Measurements from ENCODE around the gene TMEM198. TPM values are rescaled to one million over a fixed set of nuclear protein-coding genes. Genes with fewer than 3 reads are reported as not detected.

TMEM198 gene
- total and polyA plus RNA-seq, 4 donors = 0.74 to 1.9 (median 1.5) TPM

DNA sequence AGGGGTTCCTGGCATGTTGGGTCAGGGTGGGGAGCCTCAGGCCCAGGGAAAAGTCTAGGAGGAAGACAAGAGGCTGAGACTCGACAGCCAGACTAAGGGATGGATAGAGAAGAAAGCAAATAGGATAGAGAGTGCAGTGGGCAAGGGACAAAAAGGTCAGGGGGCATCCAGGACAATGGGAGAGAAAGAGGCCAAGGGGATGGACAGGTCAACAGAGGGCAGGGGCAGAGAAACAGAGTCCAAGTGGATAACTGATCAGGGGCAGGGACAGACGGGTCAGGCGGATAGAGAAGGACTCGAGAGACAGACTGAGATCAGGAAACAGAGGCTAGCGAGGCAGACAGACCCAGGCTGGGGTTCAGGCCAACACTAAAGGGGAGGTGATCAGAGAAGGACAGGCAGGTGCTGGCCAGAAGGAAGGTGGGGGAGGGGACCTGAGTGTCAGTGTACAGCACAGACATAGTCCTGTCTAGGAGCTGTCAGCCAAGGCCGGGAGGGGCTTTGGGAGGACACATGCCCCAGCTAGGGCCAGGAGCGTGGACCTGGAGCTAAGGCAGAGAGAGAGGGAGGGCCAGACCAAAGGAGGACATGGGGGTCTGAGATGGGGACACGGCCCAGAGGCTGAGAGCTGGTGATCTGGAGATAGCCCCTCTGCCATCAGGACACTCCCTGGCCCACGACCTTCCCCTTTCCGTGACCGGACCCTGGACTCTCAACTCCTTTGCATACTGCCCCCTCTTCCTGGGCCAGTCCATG lies 17.3 kb upstream of the TMEM198 start:
- no peaks in the 10 kb centered on the region for H3K4me1 ChIP-seq (ENCODE audit: control insufficient read depth in 4 of 4, insufficient read depth in 4 of 4, low read length in 3 of 4)
- no peak overlapping the region for H3K27ac ChIP-seq (ENCODE audit: low read depth in 1 of 2, low read length in 2 of 2)
- WGBS = 36% methylated on average over 11 of the region's 11 CpGs

GRCh38 chr2:219527076-219527394 lies 16.8 kb upstream of the TMEM198 start:
- no peak for TF ChIP-seq RXRA (IDR thresholded peaks at IDR 0.05)
- Histone ChIP-seq H3K9me3 (ENCODE audit: control insufficient read depth in 4 of 4, low read length in 3 of 4) (no peaks in the 10 kb centered on the region), H3K4me1 (ENCODE audit: control insufficient read depth in 4 of 4, insufficient read depth in 4 of 4, low read length in 3 of 4) (no peaks in the 10 kb centered on the region), H3K9ac (ENCODE audit: low read depth in 1 of 2, low read length in 2 of 2) (no peak overlapping the region), H3K27me3 (ENCODE audit: control insufficient read depth in 4 of 4, insufficient read depth in 4 of 4, low read length in 3 of 4) (peaks cover 0 to 14% (median 9%) of the 10 kb centered on the region in 4 donors), H3K36me3 (ENCODE audit: control insufficient read depth in 4 of 4, insufficient read depth in 3 of 4, low read depth in 1 of 4, low read length in 3 of 4) (no peaks in the 10 kb centered on the region), H3K27ac (ENCODE audit: low read depth in 1 of 2, low read length in 2 of 2) (no peak overlapping the region), H3K4me3 (ENCODE audit: low read depth in 1 of 3, low read length in 3 of 3) (no peak overlapping the region)
- DNase-seq (ENCODE audit: low spot score) = no peak
- 34% methylated on average over 6 of the region's 6 CpGs for WGBS

More for the DNA sequence above, 17.3 kb upstream of the TMEM198 start:
- H3K27me3 ChIP-seq (ENCODE audit: control insufficient read depth in 4 of 4, insufficient read depth in 4 of 4, low read length in 3 of 4) = peaks cover 0 to 14% (median 11%) of the 10 kb centered on the region in 4 donors
- H3K4me3 ChIP-seq (ENCODE audit: low read depth in 1 of 3, low read length in 3 of 3) = no peak overlapping the region
- H3K9ac ChIP-seq (ENCODE audit: low read depth in 1 of 2, low read length in 2 of 2) = no peak overlapping the region
- no peaks in the 10 kb centered on the region for H3K36me3 ChIP-seq (ENCODE audit: control insufficient read depth in 4 of 4, insufficient read depth in 3 of 4, low read depth in 1 of 4, low read length in 3 of 4)
- DNase-seq (ENCODE audit: low spot score) = no peak
- TF ChIP-seq FOXA2 (IDR thresholded peaks at IDR 0.05) (no peak), RAD21 (IDR thresholded peaks at IDR 0.05) (no peak), TAF1 (conservative IDR thresholded peaks at IDR 0.05) (no peak), ZBTB33 (IDR thresholded peaks at IDR 0.05) (no peak), HNF4G (IDR thresholded peaks at IDR 0.05) (no peak)
- no peaks in the 10 kb centered on the region for H3K9me3 ChIP-seq (ENCODE audit: control insufficient read depth in 4 of 4, low read length in 3 of 4)

DNA sequence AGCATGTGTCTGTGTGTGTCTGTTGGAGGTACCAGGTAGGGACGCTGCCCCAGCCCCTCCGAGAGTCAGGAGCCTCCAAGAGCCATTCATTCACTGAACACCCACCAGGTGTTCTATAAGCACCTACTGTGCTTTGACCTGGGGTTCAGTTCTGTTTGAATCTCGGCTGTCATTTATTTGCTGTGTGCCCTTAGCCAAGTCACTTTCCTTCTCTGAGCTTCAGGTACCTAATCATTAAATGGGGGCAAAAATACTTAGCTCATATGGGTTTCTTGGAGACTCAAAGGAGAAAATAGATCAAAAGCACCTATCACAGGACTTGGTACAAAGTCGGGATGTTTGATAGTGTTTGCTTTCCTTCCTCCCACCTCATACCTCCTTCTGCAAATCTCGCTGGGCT lies 16.4 kb upstream of the TMEM198 start:
- no peaks in the 10 kb centered on the region for H3K36me3 ChIP-seq (ENCODE audit: control insufficient read depth in 4 of 4, insufficient read depth in 3 of 4, low read depth in 1 of 4, low read length in 3 of 4)
- H3K4me1 ChIP-seq (ENCODE audit: control insufficient read depth in 4 of 4, insufficient read depth in 4 of 4, low read length in 3 of 4) = no peaks in the 10 kb centered on the region
- no peak overlapping the region for H3K27ac ChIP-seq (ENCODE audit: low read depth in 1 of 2, low read length in 2 of 2)
- no peak overlapping the region for H3K4me3 ChIP-seq (ENCODE audit: low read depth in 1 of 3, low read length in 3 of 3)
- no peaks in the 10 kb centered on the region for H3K9me3 ChIP-seq (ENCODE audit: control insufficient read depth in 4 of 4, low read length in 3 of 4)
- H3K9ac ChIP-seq (ENCODE audit: low read depth in 1 of 2, low read length in 2 of 2) = no peak overlapping the region
- TF ChIP-seq FOXA2 (IDR thresholded peaks at IDR 0.05) = no peak
- TF ChIP-seq MAX (IDR thresholded peaks at IDR 0.05) = no peak
- TF ChIP-seq EGR1 (IDR thresholded peaks at IDR 0.05; ENCODE audit: low read depth in 2 of 2) = no peak
- no peak for TF ChIP-seq ATF3 (IDR thresholded peaks at IDR 0.05)
- TF ChIP-seq ZBTB33 (IDR thresholded peaks at IDR 0.05) = no peak
- TF ChIP-seq, protein P1, sequence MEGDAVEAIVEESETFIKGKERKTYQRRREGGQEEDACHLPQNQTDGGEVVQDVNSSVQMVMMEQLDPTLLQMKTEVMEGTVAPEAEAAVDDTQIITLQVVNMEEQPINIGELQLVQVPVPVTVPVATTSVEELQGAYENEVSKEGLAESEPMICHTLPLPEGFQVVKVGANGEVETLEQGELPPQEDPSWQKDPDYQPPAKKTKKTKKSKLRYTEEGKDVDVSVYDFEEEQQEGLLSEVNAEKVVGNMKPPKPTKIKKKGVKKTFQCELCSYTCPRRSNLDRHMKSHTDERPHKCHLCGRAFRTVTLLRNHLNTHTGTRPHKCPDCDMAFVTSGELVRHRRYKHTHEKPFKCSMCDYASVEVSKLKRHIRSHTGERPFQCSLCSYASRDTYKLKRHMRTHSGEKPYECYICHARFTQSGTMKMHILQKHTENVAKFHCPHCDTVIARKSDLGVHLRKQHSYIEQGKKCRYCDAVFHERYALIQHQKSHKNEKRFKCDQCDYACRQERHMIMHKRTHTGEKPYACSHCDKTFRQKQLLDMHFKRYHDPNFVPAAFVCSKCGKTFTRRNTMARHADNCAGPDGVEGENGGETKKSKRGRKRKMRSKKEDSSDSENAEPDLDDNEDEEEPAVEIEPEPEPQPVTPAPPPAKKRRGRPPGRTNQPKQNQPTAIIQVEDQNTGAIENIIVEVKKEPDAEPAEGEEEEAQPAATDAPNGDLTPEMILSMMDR (IDR thresholded peaks at IDR 0.05; ENCODE audit: low read depth, low read length, missing input control) = no peak
- TF ChIP-seq FOXA1 (IDR thresholded peaks at IDR 0.05) = no peak
- no peak for TF ChIP-seq GABPA (IDR thresholded peaks at IDR 0.05 in 1 of 2, conservative IDR thresholded peaks at IDR 0.05 in 1 of 2)
- TF ChIP-seq HNF4G (IDR thresholded peaks at IDR 0.05) = no peak
- WGBS = 51% methylated on average over 5 of the region's 5 CpGs
- DNase-seq (ENCODE audit: low spot score) = no peak
- H3K27me3 ChIP-seq (ENCODE audit: control insufficient read depth in 4 of 4, insufficient read depth in 4 of 4, low read length in 3 of 4) = peaks cover 0 to 14% (median 9%) of the 10 kb centered on the region in 4 donors
